GM13976 (cell line): Measurements from ENCODE around the gene PRIM2.
A peak's percentile ranks its signal among the peaks of the same experiment; 100 is the strongest.
"Not testable (repeated sequence)": the region's sequence is repeated elsewhere in the genome, so short reads cannot be mapped to it uniquely, and the experiment has no call there.

Experiments used
- DNase-seq: peaks from one replicate; pipeline ENCODE4 v3.0.0; 2012; ENCODE audit warnings: low spot score
- in situ Hi-C: fragments of 300-500 bp; cut with MboI; formaldehyde crosslinking; loops from one replicate; pipeline ENCODE4 v1.12.0; 2022; ENCODE audit warnings: low sequenced_read_pairs, mixed read lengths, inconsistent platforms; ENCODE audit not compliant: unreplicated experiment
- TF ChIP-seq, protein P1 (sequence below): IDR thresholded peaks from 2 replicates; pipeline ENCODE4 v1.5.1; 2012; ENCODE audit warnings: borderline replicate concordance, mild to moderate bottlenecking; ENCODE audit not compliant: insufficient read depth; ENCODE audit errors: extremely low read depth, missing control alignments, control extremely low read depth

Gene PRIM2, protein sequence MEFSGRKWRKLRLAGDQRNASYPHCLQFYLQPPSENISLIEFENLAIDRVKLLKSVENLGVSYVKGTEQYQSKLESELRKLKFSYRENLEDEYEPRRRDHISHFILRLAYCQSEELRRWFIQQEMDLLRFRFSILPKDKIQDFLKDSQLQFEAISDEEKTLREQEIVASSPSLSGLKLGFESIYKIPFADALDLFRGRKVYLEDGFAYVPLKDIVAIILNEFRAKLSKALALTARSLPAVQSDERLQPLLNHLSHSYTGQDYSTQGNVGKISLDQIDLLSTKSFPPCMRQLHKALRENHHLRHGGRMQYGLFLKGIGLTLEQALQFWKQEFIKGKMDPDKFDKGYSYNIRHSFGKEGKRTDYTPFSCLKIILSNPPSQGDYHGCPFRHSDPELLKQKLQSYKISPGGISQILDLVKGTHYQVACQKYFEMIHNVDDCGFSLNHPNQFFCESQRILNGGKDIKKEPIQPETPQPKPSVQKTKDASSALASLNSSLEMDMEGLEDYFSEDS

DNA sequence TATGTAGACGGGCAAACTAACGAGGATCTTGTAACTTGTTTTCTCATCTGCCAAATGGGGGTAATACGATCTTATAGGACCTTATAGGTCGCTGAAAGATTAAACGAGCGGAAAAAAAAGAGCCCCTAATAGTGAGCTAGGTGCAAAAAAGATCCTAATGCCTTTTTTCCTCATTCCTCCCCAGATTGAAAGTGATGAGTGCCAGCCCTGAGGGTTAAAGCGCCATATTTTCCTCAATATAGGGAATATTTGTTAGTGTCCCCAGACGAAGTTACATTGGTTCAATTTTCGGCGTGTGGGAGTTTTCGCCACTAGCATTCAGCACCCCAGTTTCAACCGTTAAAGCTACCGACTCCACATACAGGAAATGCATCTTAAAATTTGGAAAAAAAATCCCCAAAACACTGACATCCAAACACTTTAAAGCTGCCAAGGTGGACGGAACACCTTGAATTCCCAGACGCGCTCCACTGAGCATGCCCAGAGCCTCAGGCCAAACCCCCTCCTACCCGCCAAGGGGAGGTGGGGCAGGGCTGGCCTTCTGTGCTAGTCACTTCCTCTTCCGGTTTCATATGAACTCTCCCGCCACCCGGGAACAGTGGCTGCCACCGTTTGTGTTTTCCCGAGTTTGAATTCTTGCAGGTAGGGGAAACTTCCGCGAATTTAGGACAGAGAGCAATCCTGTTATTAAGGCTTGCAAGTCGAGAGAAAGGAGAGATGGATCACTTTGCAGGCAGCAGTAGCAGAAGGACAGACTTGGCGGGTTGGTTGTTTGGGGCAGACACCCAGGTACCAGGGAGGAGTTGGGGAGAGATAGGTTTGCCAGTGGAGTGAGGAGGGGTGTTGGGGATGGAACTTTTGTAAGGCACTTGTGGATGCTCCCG, at the start of gene PRIM2:
Gene PRIM2 (plus strand): TSS at position 571 of the 884 bp plus-strand sequence. CDS start 816 bp downstream, outside the sequence.
- DNase-seq = peak; percentile 81
- in situ Hi-C loops = loop anchor here (5.0 to 25.0 kb wide), 4 partner anchors 130 to 680 kb away; partner anchors contain the start of genes DST and KIAA1586
- TF ChIP-seq, protein P1, sequence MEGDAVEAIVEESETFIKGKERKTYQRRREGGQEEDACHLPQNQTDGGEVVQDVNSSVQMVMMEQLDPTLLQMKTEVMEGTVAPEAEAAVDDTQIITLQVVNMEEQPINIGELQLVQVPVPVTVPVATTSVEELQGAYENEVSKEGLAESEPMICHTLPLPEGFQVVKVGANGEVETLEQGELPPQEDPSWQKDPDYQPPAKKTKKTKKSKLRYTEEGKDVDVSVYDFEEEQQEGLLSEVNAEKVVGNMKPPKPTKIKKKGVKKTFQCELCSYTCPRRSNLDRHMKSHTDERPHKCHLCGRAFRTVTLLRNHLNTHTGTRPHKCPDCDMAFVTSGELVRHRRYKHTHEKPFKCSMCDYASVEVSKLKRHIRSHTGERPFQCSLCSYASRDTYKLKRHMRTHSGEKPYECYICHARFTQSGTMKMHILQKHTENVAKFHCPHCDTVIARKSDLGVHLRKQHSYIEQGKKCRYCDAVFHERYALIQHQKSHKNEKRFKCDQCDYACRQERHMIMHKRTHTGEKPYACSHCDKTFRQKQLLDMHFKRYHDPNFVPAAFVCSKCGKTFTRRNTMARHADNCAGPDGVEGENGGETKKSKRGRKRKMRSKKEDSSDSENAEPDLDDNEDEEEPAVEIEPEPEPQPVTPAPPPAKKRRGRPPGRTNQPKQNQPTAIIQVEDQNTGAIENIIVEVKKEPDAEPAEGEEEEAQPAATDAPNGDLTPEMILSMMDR = no peak

DNA sequence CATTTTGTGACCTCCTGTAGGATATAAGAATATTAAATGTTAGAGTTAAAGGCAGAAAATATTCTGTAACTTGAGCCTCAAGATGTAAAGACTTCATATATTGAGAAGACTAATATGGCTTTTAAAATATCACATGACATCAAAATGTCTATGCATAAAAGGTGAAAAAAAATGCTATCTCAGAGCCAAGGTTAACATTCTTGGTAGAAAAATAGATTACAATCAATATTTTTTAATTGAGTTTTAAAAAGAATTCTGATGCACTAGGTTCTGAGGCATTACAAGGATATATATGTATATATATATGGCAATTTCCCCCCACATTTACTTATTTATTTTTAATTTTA, 49.2 kb upstream of the PRIM2 start:
- TF ChIP-seq, protein P1 = no peak
- in situ Hi-C loops = no loop called here
- no peak for DNase-seq

DNA sequence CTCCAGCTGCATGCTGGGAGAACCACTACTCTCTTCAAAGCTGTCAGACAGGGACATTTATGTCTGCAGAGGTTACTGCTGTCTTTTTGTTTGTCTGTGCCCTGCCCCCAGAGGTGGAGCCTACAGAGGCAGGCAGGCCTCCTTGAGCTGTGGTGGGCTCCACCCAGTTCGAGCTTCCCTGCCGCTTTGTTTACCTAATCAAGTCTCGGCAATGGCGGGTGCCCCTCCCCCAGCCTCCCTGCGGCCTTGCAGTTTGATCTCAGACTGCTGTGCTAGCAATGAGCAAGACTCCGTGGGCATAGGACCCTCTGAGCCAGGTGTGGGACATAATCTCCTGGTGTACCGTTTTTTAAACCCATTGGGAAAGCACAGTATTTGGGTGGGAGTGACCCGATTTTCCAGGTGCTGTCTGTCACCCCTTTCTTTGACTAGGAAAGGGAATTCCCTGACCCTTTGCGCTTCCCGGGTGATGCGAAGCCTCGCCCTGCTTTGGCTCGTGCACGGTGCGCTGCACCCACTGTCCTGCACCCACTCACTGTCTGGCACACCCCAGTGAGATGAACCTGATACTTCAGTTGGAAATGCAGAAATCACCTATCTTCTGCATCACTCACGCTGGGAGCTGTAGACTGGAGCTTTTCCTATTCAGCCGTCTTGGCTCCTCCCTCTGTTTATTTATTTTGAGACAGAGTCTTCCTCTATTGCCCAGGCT, 43.2 kb upstream of the PRIM2 start:
- in situ Hi-C loops, DNase-seq: not testable (repeated sequence)

DNA sequence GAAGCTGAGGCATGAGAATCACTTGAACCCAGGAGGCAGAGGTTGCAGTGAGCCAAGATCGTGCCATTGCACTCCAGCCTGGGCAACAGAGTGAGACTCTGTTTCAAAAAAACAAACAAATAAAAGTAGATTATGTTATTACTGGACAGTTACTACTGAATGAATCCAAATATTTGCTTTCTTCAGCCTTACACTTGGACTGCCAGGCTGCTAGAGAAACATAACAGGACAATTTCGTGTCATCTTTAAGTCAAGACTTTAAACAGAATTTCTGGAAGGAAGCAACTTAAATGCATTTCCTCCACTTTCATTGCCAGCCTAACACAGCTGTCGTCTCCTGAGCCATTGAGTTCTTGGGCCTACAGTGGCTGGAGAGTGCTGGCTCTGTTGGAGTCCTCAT, 42.0 kb upstream of the PRIM2 start:
- in situ Hi-C loops = no loop called here
- DNase-seq = no peak
- TF ChIP-seq, protein P1 = no peak

DNA sequence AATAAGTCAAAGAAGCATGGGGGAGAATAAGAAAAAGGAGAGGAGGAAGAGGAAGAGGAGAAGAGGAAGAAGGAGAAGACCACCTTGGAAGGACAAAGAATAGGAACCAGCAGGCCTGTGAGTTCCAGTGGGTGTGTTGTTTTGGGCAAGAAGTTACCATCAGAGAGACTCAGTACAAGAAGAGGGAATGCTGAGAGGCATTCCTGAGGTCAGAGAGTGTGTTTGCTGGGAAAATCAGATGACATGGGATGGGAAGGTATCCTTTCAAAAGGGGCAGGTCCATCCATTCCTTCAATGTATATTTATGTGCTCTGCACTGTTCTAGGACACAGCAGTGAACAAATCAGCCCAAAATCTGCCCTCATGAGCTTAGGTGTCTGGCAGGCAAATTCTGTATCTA, 40.5 kb upstream of the PRIM2 start:
- no peak for DNase-seq
- in situ Hi-C loops = no loop called here
- TF ChIP-seq, protein P1 = no peak

DNA sequence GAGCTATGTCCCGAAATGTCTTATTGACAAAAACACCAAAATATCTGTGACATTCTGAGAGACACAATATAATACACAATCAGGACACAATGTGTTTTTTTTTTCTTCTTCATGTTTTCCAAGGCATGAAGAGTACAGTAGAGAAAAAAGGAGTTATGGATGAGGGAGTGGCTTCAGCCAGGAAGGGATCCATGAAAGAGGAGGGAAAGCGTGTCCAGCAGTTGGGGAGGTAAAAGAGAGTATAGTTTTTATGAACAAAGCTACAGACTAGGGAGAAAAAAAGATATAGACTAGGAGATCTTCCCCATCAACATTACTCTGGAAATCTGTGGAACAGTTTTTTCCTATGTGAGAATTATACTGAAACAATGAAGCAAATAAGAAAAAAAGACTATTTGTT, 38.9 kb upstream of the PRIM2 start:
- in situ Hi-C loops = no loop called here
- TF ChIP-seq, protein P1 = no peak
- DNase-seq = no peak
